ENCODE data around the gene TRIM46.

Gene TRIM46

GRCh38 chr1:155199792-155200191 lies 26.1 kb downstream of the TRIM46 start:
- H3K4me3 ChIP-seq (ENCODE audit: low read depth, low read length) = no peak overlapping the region
- no peak for TF ChIP-seq CTCF (IDR thresholded peaks at IDR 0.05; ENCODE audit: insufficient read depth, low read length, missing control alignments)
- ChIA-PET CTCF (interaction anchor here (8.2 kb wide), 1 partner anchor 6 kb away, joined by 144 read pairs; the partner anchor contains the start of genes MTX1 and THBS3), POLR2A (no interaction called here)
- no peak for DNase-seq (ENCODE audit: low read depth, low spot score)

GRCh38 chr1:155200920-155201319 lies 27.3 kb downstream of the TRIM46 start:
- CTCF ChIA-PET = interaction anchor here (1.5 to 2.8 kb wide), 2 partner anchors 26 to 50 kb away, joined by 5 to 16 read pairs; no protein-coding TSS in a partner anchor
- POLR2A ChIA-PET = no interaction called here
- no peak for DNase-seq (ENCODE audit: low read depth, low spot score)
- no peak for TF ChIP-seq CTCF (IDR thresholded peaks at IDR 0.05; ENCODE audit: insufficient read depth, low read length, missing control alignments)
- H3K4me3 ChIP-seq (ENCODE audit: low read depth, low read length) = no peak overlapping the region

GRCh38 chr1:155202198-155202597 lies 28.5 kb downstream of the TRIM46 start:
- DNase-seq (ENCODE audit: low read depth, low spot score) = no peak
- CTCF ChIA-PET = interaction anchor here (1.4 to 9.1 kb wide), 3 partner anchors 7 to 48 kb away, joined by 6 to 144 read pairs (median 16); no protein-coding TSS in a partner anchor
- TF ChIP-seq CTCF (IDR thresholded peaks at IDR 0.05; ENCODE audit: insufficient read depth, low read length, missing control alignments) = no peak
- H3K4me3 ChIP-seq (ENCODE audit: low read depth, low read length) = no peak overlapping the region
- POLR2A ChIA-PET = no interaction called here

- CTCF ChIA-PET = interaction anchor here (1.2 to 9.4 kb wide), 6 partner anchors 7 to 49 kb away, joined by 4 to 144 read pairs (median 11); no protein-coding TSS in a partner anchor
- no peak overlapping the region for H3K4me3 ChIP-seq (ENCODE audit: low read depth, low read length)
- POLR2A ChIA-PET = interaction anchor here (0.9 kb wide), 1 partner anchor 59 kb away, joined by 3 read pairs; the partner anchor contains the start of gene SCAMP3
- DNase-seq (ENCODE audit: low read depth, low spot score) = no peak
- TF ChIP-seq CTCF (IDR thresholded peaks at IDR 0.05; ENCODE audit: insufficient read depth, low read length, missing control alignments) = no peak
These were observed 29.3 kb downstream of the TRIM46 start for GRCh38 chr1:155202731-155203515.

GRCh38 chr1:155205035-155205434 lies 31.4 kb downstream of the TRIM46 start:
- no peak for TF ChIP-seq CTCF (IDR thresholded peaks at IDR 0.05; ENCODE audit: insufficient read depth, low read length, missing control alignments)
- ChIA-PET CTCF (interaction anchor here (1.6 to 9.4 kb wide), 5 partner anchors 10 to 46 kb away, joined by 7 to 144 read pairs (median 28); a partner anchor contains a TSS), POLR2A (no interaction called here)
- H3K4me3 ChIP-seq (ENCODE audit: low read depth, low read length) = no peak overlapping the region
- DNase-seq (ENCODE audit: low read depth, low spot score) = no peak

- DNase-seq (ENCODE audit: low read depth, low spot score) = no peak
- no peak overlapping the region for H3K4me3 ChIP-seq (ENCODE audit: low read depth, low read length)
- ChIA-PET CTCF (interaction anchor here (1.1 to 9.4 kb wide), 11 partner anchors 11 to 442 kb away, joined by 3 to 144 read pairs (median 8); partner anchors contain the start of gene FDPS), POLR2A (interaction anchor here (4.3 kb wide), 1 partner anchor 11 kb away, joined by 45 read pairs; no protein-coding TSS in a partner anchor)
- TF ChIP-seq CTCF (IDR thresholded peaks at IDR 0.05; ENCODE audit: insufficient read depth, low read length, missing control alignments) = no peak
These were observed 32.4 kb downstream of the TRIM46 start for GRCh38 chr1:155205969-155206593.
